ENCODE data around the gene BCR. TPM values are rescaled to one million over a fixed set of nuclear protein-coding genes. Genes with fewer than 3 reads are reported as not detected.

The BCR gene
- total RNA-seq, 4 donors from 2014 or later = 38.7 to 50.0 (median 47.5) TPM

DNA sequence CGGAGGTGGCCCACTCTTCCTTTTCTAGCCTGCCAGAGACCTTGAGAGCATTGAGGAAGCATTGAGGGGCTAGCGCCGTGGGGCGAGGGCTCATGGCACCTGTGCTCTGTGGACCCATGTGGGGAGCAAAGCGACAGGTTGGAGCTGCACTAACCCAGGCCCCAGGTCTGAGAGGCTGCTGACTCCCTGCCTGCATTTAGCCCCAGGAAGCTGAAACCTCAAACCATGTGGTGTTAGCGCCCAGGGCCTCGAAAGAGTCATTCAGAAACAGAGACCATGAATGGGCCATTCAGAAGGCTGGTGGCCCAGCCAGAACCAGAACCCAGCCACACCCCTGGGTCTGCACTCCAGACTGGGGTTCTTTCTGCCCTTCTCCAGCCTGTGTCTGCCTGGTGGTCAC is 88.6 kb downstream of the BCR start:
- WGBS, 2 donors = 70 to 78% methylated on average over 2 to 5 of the region's 7 CpGs
- H3K27ac ChIP-seq = no peak overlapping the region

DNA sequence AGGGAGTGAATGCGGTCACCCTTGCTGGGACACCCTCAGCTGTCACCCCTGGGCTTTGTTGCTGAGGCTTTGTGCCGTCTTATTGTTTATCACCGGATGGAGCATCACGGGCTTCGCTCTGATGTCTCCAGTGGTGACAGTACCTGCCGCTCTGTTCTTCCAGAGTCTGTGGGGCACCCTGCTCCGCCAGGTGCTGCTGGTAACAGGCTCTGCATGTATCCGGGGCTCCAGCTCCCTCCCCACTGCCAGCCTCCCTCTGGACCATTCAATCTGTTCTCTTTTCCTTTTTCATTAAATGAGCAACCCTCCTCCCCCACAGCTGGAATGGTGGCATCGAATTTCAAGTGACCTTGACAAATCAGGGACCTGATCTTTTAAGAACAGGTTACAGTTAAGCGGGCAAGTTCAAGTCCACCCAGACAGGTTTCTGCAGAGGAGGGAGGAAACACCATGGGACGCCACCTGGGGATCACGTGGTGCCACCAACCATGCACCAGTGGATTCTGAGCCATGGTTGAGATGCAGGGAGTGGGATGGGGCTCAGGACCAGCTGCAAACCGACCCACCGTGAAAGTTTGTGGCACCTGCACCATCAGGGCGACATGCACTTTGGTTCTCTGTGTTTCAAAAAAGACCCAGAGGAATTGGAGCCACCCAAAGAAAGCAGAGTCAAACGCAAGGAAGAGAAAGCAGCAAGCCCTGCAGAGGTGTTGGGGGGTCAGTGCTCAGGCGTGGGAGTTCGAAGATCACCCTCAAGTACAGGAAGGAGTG is 89.3 kb downstream of the BCR start:
- TF ChIP-seq POLR2A (IDR thresholded peaks at IDR 0.05) (no peak), CTCF (IDR thresholded peaks at IDR 0.05) (no peak)
- H3K4me1 ChIP-seq = no peaks in the 10 kb centered on the region
- H3K4me3 ChIP-seq = no peak overlapping the region
- no peaks in the 10 kb centered on the region for H3K9me3 ChIP-seq
- intact Hi-C loops (cut with DNase I) = no loop called here
- no peak overlapping the region for H3K27ac ChIP-seq
- no peak for DNase-seq
- peaks cover 0 to 100% (median 32%) of the 10 kb centered on the region in 3 donors for H3K36me3 ChIP-seq
- WGBS, 2 donors = 74 to 87% methylated on average over 14 to 17 of the region's 18 CpGs
- H3K27me3 ChIP-seq = no peaks in the 10 kb centered on the region

More for the DNA sequence above, 88.6 kb downstream of the BCR start:
- no peak overlapping the region for H3K4me3 ChIP-seq
- DNase-seq = no peak
- TF ChIP-seq CTCF (IDR thresholded peaks at IDR 0.05) = no peak
- TF ChIP-seq POLR2A (IDR thresholded peaks at IDR 0.05) = no peak
- H3K36me3 ChIP-seq = peaks cover 7 to 100% (median 31%) of the 10 kb centered on the region in 3 donors
- no peaks in the 10 kb centered on the region for H3K9me3 ChIP-seq
- intact Hi-C loops (cut with DNase I) = no loop called here
- H3K4me1 ChIP-seq = no peaks in the 10 kb centered on the region
- no peaks in the 10 kb centered on the region for H3K27me3 ChIP-seq

DNA sequence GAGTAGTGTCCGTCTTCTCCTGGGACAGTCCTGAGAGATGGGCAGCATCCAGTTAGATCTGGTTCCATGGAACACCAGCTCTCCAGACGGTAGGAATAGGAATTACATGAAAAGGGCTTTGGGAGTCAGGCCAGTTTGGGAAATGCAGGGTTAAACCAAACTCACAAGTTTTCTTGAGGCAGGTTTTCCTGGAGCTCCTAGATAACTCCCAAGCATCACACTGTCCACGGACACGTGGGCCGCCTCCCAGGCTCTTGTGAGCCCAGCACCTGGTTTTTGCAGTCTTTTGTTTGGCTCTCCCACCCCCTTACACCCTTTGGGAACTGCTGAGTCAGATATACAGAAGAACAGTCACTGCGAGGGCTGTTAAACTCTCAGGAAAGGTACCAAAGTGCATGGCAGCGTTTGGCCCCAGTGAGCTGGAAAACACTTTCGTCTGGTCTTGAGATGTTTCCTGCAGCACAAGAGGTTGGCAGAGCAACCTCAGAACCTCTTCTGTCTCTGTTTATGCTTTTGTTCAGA is 90.0 kb downstream of the BCR start:
- TF ChIP-seq POLR2A (IDR thresholded peaks at IDR 0.05) = no peak
- TF ChIP-seq CTCF (IDR thresholded peaks at IDR 0.05) = peak in 1 of 6 experiments; percentile 6
- no peaks in the 10 kb centered on the region for H3K9me3 ChIP-seq
- H3K4me1 ChIP-seq = no peaks in the 10 kb centered on the region
- DNase-seq = no peak
- H3K27me3 ChIP-seq = no peaks in the 10 kb centered on the region
- H3K36me3 ChIP-seq = peaks cover 1 to 100% (median 32%) of the 10 kb centered on the region in 3 donors
- WGBS, 2 donors = 42 to 55% methylated on average over 8 of the region's 8 CpGs
- intact Hi-C loops (cut with DNase I) = no loop called here
- no peak overlapping the region for H3K27ac ChIP-seq
- no peak overlapping the region for H3K4me3 ChIP-seq

DNA sequence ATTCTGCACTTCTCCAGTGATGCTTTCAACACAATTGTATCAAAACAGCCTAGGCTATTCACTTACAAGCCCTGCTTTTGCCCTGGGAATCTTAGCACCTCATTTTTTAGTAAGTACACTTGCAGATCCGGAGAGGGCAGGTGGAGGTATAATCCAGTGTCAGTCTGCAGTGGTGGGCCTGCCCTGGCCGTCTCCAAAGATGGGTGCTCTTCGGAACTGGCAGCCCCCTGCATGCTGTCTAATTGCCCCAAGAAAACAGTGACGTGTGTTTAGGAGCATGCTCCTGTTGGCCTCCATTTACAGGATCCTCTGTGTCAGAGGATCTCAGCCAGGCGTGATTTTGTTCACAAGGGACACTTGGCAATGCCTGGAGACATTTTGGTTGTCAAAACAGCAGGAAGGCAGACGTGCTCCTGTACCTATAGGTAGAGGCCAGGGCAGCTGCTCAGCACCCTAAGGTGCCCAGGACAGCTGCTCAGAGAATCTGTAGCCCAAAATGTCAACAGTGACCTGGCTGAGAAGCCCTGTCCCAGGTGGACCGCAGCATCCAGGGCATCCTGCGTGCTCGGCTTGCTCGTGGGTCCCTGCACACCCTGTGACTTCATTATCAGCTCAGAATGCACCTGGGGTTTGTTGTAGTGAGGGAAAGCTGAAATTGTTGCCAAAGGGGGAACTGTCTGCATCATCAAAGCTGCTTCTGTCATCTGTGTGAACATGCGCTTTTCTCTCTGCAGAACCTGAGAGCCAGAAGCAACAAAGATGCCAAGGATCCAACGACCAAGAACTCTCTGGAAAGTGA is 90.7 kb downstream of the BCR start:
- peaks cover 8 to 100% (median 32%) of the 10 kb centered on the region in 3 donors for H3K36me3 ChIP-seq
- no peaks in the 10 kb centered on the region for H3K9me3 ChIP-seq
- intact Hi-C loops (cut with DNase I) = no loop called here
- no peaks in the 10 kb centered on the region for H3K4me1 ChIP-seq
- H3K4me3 ChIP-seq = no peak overlapping the region
- no peaks in the 10 kb centered on the region for H3K27me3 ChIP-seq
- TF ChIP-seq CTCF (IDR thresholded peaks at IDR 0.05) = no peak
- no peak for TF ChIP-seq POLR2A (IDR thresholded peaks at IDR 0.05)
- 89 to 93% methylated on average over 2 to 9 of the region's 12 CpGs for WGBS, 2 donors
- H3K27ac ChIP-seq = no peak overlapping the region
- no peak for DNase-seq

GRCh38 chr22:23271597-23271908 is 91.2 kb downstream of the BCR start:
- no peak overlapping the region for H3K27ac ChIP-seq
- no peak overlapping the region for H3K4me3 ChIP-seq
- DNase-seq = no peak
- H3K9me3 ChIP-seq = no peaks in the 10 kb centered on the region
- H3K27me3 ChIP-seq = no peaks in the 10 kb centered on the region
- peaks cover 8 to 100% (median 32%) of the 10 kb centered on the region in 3 donors for H3K36me3 ChIP-seq
- intact Hi-C loops (cut with DNase I) = no loop called here
- no peaks in the 10 kb centered on the region for H3K4me1 ChIP-seq
- TF ChIP-seq POLR2A (IDR thresholded peaks at IDR 0.05) (no peak), CTCF (IDR thresholded peaks at IDR 0.05) (no peak)
- WGBS, 2 donors = 93 to 100% methylated on average over 4 of the region's 4 CpGs
